Stromal cell of bone marrow (primary cell): Measurements from ENCODE around the gene INPP5A.
"Not testable (repeated sequence)": the region's sequence is repeated elsewhere in the genome, so short reads cannot be mapped to it uniquely, and the experiment has no call there.

Source experiments
- DNase-seq: peaks from one replicate; pipeline ENCODE4 v3.0.0-alpha.2; 2012; ENCODE audit warnings: low read depth

Gene INPP5A

DNA sequence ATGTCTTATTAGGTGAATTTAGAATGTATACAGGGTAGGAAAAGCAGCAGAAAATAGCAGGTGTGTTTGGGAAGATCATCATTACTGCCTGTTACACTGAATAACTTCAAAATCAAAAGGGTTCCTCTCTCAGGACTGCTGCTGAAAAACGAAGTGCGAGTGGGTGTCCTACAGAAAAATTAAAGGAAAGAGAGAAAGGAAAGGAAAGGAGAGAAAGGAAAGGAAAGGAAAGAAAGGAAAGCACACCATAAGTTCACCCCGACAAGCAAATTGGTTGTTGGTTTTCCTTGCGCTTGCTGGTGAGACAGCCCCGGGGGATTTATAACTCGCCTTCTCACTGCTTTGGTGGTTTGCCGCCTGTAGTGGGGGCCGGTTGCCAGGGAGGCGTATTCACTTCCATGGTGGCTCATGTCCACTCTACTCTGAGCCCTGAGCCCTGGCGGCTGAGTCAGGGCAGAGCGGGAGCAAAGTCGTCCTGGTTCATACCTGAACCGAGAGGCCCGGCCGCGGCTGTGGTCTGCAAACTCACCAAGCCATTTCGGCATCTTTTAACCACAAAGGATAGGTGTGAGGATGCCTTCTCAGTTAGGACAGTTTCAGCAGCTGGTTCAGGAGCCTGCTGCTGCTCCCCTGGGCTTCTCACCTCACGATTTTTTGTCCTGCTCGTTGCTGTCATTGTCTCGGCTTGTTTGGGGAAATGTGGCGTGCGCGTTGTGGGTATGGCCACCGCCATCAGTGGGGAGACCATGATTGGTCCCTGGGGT is 26.1 kb downstream of the INPP5A start:
- peak; percentile 47 for DNase-seq

DNA sequence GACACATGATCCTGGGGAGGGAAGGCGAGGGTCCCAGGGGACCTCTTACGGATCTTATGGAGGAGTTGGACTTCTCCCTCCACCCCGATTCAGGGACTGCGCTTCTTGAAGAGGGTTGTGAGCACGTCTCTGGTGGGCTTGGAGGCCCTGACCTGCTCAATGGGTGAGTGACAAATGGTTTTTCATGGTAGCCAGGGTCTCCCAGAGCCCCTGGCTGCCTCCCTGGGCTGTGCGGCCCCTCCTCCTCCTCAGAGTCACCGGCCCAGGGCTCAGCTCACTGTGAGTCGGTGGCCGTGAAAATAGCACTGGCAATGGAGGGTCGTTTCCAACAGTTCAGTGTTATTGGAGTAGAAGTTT is 26.6 kb downstream of the INPP5A start:
- DNase-seq: no peak

DNA sequence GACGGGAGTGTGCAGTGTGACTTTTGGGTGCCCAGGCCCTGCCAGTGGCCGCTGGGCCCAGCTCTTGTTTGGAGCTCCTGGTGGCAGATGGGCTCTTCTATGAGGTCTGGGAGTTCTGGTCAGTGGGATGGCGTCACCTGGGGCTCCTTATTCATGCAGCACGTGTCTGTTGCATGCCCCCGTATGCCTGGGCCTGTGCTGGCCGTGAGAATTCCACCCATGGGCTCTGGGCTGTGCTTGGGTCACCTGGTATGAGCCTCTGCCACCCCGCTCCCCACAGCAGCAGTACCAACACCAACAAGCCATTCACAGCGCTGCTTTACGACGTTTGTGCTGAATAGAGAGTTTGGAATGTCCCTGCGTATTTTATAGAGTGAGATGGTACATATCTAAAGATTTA is 27.1 kb downstream of the INPP5A start:
- no peak for DNase-seq

DNA sequence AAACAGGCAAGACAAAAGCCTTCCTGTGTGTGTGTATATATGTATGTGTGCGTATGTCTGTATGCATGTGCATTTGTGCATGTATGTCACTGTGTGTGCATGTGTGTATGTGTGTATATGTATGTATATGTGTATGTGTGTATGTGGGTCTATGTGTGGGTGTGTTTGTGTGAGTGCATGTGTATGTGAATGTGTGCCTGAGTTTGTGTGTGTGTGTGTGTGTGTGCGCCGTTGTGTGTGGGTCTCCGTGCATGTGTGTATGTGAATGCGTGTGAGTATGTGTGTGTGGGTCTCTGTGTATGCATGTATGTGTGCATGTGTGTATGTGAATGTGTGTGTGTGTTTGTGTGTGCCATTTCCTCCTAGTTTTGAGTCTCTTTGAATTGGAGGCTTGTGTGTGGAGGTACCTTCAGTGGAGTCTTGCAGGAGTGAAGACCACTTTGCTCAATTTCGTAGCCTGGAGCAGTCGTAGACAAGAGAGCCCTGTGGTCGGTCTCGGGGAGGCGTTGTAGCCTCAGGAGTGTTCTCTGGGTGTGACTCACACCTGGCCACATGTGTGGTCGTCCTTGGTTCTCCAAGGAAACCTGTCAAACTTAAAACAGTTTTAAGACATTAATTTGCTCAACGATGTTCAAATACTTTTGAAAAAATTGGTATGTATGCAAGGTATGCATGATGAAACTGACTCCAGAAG is 28.1 kb downstream of the INPP5A start:
- DNase-seq: no peak

DNA sequence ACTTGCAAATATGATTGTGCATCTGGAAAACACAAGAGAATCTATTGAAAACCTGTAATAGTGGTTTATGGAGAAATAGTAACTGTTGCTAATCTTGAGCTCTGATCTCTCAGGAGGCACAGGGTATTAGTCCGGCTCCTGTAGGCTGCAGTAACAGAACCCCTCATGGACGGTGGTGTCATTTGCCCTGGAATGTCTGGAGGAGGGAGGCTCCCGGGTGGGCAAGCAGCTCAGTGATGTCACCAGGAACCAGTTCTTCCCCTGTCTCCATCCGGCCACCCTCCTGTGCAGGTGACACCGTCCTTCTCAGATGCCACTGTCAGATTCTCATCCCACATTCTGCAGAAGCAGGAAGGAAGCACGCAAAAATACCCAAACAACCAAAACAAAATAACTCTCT is 29.3 kb downstream of the INPP5A start:
- no peak for DNase-seq

DNA sequence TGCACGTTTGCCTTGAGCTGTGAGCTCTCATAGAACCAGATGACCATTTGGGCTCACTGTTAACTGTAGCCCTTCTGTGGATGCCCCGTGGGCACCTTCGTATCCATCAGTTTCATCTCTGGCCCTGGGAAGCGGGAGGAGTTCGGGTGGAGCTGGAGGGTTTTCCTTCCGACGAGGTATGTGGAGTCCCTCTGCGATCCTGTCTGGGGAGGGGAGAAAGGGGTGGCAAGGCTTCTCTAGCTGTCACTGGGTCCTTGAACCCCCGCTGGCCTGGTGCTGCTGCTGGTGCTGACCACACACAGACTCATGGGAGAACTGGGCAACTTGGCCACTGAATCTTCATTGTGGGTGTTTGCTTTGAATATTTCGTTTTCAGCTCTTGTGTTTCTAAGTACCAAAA is 32.7 kb downstream of the INPP5A start:
- no peak for DNase-seq

DNA sequence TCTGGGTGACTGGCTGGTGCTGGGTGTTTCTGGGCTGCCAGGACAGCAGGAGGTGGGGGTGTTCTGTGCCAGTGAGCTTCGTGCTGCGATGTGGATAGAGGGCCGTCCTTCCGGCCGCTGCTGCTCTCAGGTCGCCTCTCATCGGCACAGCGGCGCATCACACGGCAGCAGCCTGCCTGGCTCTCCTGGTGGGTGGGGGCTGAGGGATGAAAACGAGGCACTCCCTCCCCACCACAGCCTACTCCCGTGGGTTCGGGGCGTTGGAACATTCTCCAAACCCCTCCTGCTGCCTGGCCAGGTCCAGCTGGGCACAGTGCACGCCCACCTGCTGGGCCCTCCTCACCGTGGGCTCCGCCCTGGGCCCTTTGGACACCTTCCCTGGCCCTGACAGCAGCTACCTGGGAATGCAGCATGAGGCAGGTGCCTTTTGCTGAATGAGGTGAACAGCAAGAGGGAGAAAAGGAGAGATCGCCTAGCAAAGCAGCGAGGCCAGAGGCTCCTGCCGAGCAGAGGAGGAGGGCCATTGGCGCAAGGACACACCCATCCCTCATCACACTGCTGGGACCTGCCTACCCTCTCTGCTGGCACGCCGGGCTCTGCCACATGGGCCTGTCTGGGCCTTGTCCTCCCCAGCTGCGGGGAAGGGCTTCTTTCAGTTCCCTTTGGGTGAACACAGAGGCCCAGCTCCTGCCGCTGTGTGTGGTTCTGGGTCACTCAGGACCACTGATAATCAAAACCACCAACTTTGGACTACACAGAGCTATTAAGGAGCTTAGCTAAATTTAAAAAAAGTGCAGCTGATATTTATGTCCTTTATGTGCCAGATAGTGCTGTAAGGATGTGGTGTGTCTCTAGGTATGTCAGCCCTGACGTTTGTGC is 33.4 kb downstream of the INPP5A start:
- no peak for DNase-seq

DNA sequence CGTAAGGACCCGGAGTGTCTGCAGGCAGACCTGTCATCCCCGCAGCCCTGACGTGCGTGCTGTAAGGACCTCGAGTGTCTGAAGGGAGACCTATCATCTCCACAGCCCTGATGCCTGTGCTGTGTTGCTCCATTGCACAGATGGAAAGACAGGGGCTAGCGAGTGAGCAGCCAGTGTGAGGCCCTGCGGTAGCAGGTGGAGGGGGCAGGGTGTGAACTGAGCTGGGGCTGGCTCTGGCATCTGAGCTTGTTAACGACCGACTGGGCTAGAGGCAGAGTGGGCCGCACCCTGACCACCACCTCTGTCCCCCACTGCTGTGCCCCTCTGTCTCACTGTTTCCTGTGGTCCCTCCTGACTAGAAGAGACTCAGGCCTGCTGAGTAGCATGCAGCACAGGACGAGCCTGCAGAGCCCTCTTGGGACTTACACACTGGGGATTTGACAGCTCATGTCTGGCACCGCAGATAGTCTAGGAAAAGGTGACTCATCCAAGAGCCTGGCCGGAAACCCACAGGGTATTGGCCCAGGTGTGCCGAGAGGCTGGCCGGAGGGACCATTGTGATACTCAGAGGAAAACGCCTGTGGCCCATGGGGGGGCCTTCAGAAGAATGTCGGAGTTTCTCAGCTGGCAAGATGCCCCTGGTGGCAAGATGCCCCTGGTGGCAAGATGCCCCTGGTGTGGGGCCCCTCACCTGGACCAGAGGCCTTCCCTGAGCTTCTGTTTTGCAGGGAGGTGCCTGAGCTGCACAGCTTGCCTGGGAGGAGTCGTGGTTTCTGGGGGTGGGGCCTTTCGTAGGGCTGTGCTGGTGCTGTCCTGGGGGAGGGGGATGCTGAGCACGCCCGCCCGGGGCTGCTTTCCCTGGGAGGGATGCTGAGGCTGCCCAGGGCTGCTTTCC is 34.3 kb downstream of the INPP5A start:
- DNase-seq: peak; percentile 45

DNA sequence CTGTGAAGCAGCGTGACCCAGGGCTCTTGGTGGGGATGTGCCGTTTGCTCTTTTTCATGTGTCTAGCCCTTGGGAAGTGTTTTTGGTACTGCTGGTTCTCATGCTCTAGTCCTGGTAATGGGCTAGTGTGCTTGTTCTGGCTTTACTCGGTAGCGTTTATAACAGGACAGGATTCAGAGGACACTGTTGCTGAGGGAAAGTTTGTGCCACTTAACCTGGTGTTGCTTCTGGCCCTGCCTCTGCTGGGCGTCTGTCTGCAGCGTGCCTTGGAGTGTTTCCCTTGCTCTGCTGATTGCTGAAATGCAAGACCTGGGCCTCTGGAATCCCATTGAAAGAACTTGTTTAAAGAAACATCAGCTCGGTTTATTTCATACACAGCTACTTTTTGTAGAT is 35.0 kb downstream of the INPP5A start:
- no peak for DNase-seq

DNA sequence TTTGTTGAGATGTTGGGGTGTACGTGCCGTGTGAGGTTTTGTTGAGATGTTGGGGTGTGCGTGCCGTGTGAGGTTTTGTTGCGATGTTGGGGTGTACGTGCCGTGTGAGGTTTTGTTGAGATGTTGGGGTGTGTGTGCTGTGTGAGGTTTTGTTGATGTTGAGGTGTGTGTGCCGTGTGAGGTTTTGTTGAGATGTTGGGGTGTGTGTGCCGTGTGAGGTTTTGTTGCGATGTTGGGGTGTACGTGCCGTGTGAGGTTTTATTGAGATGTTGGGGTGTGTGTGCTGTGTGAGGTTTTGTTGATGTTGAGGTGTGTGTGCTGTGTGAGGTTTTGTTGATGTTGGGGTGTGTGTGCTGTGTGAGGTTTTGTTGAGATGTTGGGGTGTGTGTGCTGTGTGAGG is 35.4 kb downstream of the INPP5A start:
- DNase-seq: not testable (repeated sequence)

DNA sequence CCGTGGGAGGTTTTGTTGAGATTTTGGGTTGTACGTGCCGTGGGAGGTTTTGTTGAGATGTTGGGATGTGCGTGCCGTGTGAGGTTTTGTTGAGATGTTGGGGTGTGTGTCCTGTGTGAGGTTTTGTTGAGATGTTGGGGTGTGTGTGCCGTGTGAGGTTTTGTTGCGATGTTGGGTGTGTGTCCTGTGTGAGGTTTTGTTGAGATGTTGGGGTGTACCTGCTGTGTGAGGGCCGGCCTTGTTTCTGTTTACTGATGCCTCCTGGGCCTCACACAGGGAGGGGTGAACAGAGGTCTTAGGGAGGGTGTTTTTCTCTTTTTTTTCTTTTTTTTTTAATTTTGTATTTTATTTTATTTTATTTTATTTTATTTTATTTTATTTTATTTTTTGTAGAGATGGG is 36.7 kb downstream of the INPP5A start:
- no peak for DNase-seq

DNA sequence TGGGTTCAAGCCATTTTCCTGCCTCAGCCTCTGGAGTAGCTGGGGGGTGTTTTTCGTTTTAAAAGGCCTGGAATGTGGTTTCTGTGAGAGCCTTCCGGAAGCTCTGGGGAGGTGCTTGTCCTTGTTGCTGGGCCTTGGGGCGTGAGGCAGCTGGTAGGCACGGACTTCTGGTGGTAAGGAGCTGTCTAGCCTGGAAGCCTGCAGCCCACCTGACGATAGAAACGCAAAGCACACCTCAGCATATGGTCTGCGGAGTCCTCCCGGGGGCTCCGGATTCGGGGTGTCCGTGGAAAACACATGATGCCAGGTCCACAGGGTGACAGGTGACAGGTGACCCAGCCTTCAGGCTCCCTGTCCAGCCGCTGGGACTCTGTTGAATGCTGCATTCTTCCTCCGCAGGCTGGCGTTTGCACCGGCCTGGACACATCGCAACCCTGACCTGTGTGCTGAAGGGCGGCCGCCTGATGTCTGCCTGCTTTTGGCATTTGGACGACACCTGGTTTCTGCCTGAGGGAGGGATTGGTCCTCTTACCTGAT is 37.3 kb downstream of the INPP5A start:
- DNase-seq: no peak

DNA sequence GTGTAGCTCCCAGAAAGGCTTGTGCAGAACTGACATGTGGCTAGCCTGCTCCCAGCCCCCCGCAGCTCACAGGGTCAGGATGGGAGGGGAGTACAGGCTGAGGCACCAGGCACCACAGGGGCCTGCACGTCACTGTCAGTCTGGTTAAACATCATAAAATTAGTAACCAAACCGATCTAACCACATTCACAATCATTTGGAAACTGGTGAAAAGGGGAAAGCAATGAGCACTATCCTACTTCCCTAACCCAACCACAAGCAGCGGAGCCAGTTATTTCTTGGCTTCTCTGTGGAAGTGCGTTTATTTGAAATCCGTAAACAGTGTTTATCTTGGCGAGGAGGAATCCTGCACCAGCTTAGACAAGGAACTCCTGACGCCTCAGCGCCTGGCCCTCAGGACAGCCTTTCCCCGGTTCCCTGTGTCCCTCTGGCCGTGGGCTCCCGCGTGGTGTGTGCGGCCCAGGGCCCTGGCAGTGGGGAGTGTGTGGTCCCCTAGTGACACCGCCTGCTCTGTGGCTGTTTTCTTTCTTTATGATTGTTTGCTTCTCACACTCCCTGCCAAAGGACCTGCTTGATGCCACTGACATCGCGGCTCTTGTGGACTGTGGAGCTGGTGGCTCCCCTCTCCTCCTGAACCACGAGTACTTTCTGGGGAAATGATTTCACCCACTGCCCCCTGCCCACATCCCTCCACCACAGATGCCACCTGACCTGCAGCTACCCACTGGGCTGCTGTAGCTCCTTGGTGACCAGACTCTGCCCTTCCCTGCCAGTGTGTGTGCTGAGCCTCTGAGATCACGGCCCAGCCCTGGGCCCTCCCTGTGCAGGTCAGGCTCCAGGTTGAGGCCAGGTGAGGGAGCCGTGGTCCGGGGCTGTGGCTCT is 38.0 kb downstream of the INPP5A start:
- DNase-seq: peak; percentile 92

DNA sequence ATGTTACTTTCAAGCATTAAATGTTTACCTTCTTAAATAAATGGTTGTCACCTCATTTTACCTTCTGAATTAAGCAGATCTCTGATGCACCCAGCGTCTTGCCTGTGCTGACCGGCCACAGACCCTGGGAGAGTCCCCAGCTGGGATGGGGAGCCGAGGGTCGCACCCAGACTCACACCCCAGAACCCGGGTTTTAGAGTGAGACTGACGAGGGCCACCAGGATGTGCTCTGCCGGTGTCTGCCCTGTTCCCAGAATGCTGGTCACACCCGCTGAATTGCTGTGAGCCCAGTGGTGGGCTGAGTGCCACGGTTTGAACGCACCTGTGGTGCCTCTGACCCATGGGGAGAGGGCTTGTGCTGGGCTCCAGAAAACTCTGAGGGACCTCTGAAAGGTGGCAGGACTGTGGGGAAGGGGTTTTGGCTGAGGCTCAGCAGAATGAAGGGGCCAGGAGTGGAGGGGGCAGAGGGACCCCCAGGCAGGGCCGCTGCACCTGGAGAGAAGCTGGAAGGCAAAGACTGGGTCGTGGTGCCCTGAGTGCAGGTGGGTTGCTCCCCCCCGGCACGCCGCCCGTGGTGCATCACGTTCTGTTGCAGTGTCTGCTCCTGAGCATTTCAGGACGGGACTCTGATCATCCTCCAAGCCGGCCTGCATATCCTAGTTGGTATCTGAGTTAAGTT is 39.2 kb downstream of the INPP5A start:
- no peak for DNase-seq

DNA sequence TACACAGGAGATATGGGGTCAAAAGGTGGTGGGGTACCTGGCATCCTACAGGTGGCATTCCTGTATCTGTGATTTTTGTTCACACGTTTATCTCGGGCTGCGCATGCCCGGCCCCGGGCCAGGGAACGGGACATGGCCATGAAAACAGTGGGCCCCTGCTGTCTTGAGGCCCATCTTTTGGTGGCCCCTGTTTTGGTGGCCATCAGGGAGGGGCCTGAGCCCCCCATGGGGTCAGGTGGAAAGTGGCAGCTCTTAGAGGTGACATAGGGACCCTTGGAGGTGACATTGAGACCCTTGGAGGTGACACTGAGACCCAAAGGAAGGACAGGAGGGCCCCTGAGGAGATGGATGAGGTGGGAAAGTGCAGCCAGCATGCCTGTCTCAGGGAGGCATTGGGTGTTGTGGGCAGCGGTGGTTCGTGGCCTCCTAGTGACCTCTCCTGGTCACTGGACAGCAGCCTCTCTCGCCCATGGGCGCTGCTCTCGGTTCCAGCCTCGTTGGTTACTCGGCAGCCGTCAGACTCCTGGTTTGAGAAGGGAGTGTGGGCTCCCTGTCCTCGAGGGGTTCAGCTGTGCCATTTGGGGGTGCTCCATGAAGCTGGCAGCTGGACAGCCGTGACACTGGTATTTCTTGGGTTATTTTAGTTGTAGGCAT is 39.9 kb downstream of the INPP5A start:
- DNase-seq: no peak

DNA sequence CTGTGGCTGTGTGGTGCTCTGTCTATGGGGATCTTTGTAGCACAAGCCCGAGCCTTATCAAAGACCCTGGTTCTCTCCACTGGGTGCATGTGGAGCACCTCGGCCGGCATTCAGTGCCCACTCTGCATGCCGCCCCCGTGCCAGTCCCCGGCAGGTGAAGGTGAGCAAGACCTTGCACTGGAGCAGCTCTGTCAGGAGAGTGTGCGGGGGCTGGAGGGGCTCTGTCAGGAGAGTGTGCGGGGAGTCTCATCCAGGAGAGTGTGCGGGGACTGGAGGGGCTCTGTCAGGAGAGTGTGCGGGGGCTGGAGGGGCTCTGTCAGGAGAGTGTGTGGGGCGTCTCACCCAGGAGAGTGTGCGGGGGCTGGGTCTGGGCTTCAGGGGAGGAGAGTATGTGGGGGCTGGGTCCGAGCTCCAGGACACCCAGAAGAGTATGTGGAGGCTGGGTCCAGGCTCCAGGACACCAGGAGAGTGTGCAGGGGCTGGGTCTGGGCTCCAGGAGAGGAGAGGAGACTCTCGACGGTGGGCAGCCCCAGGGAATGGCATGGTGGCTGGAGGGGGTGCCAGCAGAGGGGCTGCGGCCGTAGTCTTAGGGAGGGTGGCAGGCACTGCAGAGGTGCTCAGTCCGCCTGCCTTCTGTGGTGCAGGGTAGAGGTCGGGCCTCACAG is 40.8 kb downstream of the INPP5A start:
- no peak for DNase-seq

DNA sequence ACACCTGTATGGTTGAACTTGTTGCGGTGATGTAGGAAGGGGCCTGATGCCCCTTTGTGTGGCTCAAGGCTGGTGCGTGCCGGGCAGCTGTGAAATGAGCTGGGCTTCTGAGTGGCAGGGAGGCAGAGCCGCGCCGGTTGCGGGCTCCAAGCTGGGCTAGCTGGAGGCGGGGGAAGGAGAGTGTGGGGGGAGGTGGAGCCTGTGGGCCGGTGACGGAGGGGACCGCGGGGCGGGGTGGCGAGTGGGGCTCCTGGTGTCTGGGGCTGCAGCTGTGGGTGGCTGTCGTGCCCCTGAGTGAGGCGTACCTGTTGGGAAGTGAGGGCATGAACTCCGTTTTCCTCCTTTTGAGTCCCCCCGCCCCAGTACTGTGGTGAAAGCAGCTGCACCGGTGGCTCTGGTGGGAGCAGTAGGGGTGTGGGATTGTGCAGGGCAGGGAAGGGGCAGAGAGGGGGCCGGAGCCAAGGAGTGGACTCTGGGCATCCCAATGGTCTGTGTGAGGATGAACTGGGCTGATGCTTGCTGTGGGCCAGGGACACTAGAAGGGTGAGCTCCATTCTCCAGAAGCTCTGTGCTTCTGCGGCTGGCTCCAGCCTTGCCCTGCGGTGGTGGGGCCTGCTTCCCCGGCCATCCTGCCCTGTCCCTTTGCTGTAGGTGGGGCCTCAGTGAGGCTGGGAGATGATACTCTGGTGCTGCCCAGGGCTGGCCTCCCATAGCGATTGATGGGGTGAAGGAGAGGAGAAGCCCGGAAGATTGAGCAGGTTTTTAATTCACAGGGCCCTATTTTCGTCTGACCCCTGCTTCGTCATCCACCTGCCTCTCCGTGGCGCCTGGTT is 41.7 kb downstream of the INPP5A start:
- no peak for DNase-seq

DNA sequence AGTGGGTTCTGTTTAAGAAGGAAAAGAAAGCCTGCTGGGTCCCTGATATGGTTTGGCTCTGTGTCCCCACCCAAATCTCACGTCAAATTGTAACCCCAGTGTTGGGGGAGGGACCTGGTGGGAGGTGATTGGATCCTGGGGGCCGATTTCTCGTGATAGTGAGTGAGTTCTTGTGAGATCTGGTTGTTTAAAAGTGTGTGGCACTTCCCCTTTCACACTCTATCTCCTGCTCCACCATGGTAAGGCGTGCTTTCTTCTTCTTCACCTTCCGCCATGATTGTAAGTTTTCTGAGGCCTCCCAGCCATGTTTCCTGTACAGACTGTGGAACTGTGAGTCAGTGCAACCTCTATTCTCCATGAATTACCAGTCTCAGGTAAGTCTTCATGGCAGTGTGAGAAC is 42.6 kb downstream of the INPP5A start:
- DNase-seq: no peak
